AG09309 (cell line): ENCODE measurements around the gene EXO5.

Experiments used
- DNase-seq: peaks from one replicate; pipeline ENCODE4 v3.0.0-alpha.2; 2010; ENCODE audit warnings: low read depth
- H3K4me3 ChIP-seq: 2 replicates; pipeline ENCODE4 v1.5.1; 2011; ENCODE audit warnings: mild to moderate bottlenecking, low read depth, low read length, moderate library complexity; ENCODE audit not compliant: control insufficient read depth
- TF ChIP-seq, protein P1 (sequence below): IDR thresholded peaks from 2 replicates; pipeline ENCODE4 v1.5.1; 2011; ENCODE audit warnings: mild to moderate bottlenecking, low read depth, low read length, inconsistent platforms; ENCODE audit not compliant: insufficient read depth, control insufficient read depth; ENCODE audit errors: missing control alignments

Gene EXO5

DNA sequence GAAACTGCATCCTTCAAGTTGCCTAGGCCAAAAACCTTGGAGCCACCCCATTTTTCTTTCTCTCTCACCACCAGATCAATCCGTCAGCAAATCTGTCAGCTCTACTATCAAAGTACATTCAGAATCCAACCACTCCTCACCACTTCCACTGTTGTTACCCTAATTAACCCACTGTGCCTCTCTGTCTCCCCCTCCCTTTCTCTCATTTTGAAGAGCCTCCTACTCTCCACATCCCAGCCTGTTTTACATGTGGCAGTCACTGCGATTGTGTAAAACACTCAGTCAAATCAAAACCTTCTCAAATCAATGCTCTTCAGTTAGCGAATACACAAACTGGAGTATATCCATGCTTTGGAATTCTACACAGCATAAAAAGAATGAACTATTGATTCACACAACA is 55.9 kb downstream of the EXO5 start:
- H3K4me3 ChIP-seq, result no peak overlapping the region
- no peak for DNase-seq
- TF ChIP-seq, protein P1, sequence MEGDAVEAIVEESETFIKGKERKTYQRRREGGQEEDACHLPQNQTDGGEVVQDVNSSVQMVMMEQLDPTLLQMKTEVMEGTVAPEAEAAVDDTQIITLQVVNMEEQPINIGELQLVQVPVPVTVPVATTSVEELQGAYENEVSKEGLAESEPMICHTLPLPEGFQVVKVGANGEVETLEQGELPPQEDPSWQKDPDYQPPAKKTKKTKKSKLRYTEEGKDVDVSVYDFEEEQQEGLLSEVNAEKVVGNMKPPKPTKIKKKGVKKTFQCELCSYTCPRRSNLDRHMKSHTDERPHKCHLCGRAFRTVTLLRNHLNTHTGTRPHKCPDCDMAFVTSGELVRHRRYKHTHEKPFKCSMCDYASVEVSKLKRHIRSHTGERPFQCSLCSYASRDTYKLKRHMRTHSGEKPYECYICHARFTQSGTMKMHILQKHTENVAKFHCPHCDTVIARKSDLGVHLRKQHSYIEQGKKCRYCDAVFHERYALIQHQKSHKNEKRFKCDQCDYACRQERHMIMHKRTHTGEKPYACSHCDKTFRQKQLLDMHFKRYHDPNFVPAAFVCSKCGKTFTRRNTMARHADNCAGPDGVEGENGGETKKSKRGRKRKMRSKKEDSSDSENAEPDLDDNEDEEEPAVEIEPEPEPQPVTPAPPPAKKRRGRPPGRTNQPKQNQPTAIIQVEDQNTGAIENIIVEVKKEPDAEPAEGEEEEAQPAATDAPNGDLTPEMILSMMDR, result no peak

DNA sequence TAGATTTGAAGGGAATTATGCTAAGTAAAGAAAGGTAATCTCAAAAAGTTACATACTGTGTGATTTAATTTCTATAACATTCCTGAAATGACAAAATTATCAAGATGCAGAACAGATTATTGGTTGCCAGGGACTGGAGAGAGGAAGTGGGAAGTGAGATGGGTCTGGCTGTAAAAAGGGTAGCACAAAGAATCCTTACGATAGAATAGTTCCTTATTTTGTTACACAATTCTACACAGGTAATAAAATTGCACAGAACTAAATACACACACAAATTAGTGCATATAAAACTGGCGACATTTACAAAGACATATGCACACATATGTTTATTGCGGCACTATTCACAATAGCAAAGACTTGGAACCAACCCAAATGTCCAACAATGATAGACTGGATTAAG is 56.3 kb downstream of the EXO5 start:
- no peak for DNase-seq
- H3K4me3 ChIP-seq, result no peak overlapping the region
- TF ChIP-seq, protein P1, result no peak
